ENCODE measurements around the gene ZMPSTE24.
"Not testable (repeated sequence)": the region's sequence is repeated elsewhere in the genome, so short reads cannot be mapped to it uniquely, and the experiment has no call there.

Gene ZMPSTE24

DNA sequence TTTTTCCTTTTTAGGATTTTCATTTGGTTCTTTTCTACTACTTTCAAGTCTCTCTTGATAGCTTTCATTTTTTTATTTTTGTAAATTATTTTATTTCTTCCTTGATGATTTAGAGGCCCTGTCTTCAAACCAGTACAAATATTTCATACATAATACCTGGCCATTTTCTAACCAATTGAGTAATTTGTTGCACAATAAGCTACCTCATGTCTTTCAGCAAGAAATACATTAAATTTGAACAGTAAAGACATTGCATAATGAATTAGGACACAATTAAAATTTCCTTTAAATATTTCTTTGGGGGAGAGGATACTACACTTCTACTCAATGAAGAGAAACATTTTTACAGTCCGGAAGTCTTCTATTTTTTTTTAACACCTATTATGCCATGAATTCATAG is 74.7 kb downstream of the ZMPSTE24 start:
- no peak for DNase-seq

DNA sequence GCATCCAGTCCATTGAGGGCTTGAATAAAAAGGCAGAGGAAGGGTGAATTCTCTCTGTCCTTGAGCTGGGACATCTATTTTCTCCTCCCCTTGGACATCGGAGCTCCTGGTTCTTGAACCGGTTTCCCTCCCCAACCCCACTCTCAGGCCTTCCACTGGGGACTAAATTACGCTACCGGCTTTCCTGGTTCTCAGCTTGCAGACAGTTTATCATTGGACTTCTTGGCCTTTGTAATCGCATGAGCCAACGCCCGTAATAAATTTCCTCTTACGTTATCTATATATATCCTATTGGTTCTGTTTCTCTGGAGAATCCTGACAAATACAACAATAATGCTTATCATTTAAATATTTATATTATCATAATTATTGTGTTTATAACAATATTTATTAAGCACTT is 79.4 kb downstream of the ZMPSTE24 start:
- DNase-seq: no peak

DNA sequence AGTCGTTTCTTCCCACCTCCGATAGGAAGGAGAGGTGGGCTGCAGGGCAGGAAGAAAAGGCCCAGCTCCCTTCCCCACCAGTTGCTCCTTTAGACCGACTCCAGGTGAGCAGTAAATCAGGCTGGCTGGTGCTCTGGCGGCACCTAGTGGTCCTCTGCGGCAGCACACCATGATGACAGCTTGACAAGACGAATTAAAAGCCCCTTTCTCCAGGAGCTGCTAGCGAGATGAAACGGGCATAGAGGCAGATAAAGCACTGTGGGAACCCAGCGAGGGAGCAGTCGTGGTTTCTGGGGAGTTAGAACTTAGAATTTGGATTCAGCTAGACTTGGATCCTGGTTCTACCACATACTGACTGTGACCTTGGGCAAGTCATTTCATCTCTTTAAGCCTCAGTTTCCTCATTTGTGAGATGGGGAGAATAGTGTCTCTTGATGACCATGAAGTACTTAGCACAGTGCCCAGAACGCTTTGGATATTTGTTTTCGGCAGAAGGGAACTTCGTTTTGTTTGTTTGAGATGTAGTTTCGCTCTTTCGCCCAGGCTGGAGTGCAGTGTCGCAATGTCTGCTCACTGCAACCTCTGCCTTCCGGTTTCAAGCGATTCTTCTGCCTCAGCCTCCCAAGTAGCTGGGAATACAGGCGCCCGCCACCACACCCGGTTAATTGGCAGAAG is 80.8 kb downstream of the ZMPSTE24 start:
- DNase-seq: peak; percentile 86

DNA sequence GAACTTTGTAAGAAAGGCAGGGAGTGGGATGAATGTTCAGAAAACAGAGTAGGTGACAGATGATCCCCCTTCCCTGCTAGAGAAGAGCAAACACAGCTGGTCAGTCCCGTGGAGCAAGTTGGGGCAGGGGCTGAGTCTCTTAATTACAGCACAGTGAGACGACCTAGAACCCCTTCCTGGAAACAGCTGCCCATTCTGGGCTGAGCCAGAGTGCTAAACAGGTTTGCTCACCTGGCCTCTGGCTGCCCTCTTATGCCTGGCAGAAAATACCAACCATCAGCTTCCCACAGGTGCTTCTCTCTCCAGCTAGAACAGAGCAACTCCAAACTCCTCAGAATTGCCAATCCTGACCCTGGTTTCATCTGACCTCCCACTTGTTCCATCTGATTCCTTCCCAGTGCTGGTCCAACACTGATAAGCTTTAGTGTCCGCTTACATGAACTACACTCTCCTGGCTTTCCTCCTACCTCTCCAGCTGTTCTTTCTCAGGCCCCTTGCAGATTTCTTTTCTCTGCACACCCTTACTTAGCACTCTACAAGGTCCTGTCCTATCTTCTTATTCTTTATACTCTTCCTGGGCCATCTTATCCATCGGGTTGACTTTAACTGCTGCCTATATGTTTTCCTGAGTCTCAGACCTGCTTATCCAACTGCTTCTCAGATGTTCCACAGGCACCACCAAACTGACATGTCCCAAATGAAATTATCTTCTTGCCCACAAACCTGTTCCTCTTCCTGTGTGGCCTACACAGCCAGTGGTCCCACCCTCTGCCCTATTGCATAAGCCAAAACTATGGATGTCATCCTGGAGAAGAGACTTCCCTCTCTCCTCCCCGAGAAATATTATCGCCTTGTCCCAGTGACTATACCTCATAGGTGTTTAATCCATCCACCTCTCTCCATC is 81.6 kb downstream of the ZMPSTE24 start:
- no peak for DNase-seq

DNA sequence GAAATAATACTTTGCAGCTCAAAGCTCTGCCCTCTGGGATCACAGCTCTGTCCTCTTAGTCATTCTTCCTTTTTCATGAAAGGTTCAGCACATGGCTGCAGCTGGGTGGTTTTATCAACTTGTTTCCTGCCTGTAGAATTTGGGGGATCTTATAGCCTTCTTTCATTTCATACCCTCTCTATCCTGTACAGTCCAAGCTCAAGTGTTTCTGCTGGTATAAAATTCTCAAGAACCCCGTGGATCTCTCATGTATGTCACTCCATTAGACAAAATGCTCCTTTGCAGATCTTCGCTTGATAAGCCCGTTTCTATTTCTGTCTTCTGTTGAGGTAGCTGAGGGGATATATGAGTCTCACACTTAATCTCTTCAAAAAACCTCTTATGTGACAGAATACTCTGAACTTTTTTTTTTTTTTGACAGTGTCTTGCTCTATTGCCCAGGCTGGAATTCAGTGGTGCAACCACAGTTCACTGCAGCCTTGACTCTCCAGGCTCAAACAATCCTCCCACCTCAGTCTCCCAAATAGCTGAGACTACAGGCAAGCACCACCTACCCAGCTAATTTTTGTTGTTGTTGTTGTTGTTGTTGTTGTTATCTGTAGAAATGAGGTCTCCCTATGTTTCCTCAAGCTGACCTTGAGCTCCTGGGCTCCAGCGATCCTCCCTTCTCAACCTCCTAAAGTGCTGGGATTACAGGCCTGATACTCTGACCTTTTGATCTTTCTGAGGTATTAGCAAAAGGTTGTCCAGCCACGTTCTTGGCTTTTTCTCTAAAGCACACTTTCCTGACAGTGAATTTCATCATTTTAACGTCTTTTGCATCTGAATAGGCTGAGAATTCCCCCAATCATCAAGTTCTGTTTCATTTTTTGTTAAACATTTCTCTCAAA is 83.7 kb downstream of the ZMPSTE24 start:
- no peak for DNase-seq

DNA sequence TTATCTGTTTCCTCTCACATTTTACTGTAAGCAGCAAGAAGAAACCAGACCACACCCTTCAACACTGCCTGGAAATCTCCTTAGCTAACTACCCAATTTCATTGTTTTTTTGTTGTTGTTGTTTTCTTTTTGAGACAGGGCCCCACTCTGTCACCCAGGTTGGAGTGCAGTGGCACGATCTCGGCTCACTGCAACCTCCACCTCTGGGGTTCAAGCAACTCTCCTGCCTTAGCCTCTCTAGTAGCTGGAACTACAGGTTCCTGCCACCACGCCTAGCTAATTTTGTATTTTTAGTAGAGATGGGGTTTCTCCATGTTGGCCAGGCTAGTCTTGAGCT is 84.3 kb downstream of the ZMPSTE24 start:
- DNase-seq: not testable (repeated sequence)

Data from RPMI8226 (cell line).